Mesodermal cell (in vitro differentiated cells): ENCODE results near the gene SLC5A5.
"Not testable (repeated sequence)": the region's sequence is repeated elsewhere in the genome, so short reads cannot be mapped to it uniquely, and the experiment has no call there.

Experiments
- H3K27ac ChIP-seq: 2 replicates; pipeline ENCODE4 v1.7.0; 2013; ENCODE audit warnings: mild to moderate bottlenecking, low read depth, low read length, moderate library complexity; ENCODE audit not compliant: severe bottlenecking
- H3K36me3 ChIP-seq: 2 replicates; pipeline ENCODE4 v1.7.1; 2013; ENCODE audit warnings: mild to moderate bottlenecking, low read length, moderate library complexity; ENCODE audit not compliant: control insufficient read depth, insufficient read depth
- H3K4me1 ChIP-seq: one replicate; pipeline ENCODE4 v1.7.1; 2013; ENCODE audit warnings: mild to moderate bottlenecking, low read length; ENCODE audit not compliant: insufficient read depth, control insufficient read depth, poor library complexity, severe bottlenecking
- H3K4me3 ChIP-seq: 2 replicates; pipeline ENCODE4 v1.7.0; 2013; ENCODE audit warnings: low read length, control low read depth, mild to moderate bottlenecking; ENCODE audit not compliant: insufficient read depth, poor library complexity, severe bottlenecking; ENCODE audit errors: extremely low read depth
- H3K9me3 ChIP-seq: 2 replicates; pipeline ENCODE4 v1.7.1; 2013; ENCODE audit warnings: mild to moderate bottlenecking, low read length, moderate library complexity; ENCODE audit not compliant: control insufficient read depth
- whole genome bisulfite sequencing, 2 experiments: methylation state at CpG; one replicate each; pipeline ENCODE4 v1.1.5; 2013; ENCODE audit warnings: missing lambda C conversion rate in 2 of 2; ENCODE audit not compliant: insufficient coverage in 2 of 2; 5-methylcytosine and 5-hydroxymethylcytosine counted together

SLC5A5 gene

DNA sequence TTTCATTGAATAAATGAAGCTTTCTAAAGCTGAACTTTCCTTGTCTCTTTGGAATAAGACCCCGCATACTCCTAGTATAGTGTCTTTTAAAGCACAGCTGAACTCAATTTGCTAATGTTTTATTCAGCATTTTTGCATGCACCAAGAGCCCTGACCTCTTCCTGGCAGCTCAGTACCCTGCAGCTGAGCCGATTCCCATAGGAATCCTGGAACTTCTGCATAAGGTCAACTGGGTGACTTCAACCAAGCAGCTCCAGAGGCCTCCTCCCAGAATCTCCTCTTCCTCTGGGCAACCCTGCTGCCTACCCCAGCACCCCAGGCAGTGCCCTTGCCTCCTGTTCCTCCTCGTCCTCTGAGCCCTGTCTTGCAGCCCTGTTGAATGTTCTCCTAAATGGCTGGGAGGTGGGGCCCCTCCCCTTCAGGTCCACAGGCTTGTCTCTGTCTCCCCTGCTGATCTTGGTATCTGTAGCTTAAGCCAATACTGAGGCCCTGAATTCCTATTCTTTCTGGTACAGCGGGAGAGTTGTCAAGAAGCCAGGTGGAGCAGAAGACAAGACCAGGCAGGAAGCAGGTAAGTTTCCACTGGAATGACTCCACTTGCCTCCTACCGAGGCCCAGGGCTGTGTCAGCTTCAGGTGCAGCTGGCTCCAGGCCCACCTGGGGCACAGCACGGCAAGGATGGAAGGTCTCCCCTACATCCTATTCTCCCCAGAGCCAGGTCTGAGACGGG lies 37.4 kb downstream of the SLC5A5 start:
- WGBS, 2 experiments: 49 to 52% methylated on average over 4 to 5 of the region's 7 CpGs
- Histone ChIP-seq H3K36me3 (no peaks in the 10 kb centered on the region), H3K4me1 (no peaks in the 10 kb centered on the region), H3K4me3 (no peak overlapping the region), H3K9me3 (peaks cover 12% of the 10 kb centered on the region), H3K27ac (no peak overlapping the region)

DNA sequence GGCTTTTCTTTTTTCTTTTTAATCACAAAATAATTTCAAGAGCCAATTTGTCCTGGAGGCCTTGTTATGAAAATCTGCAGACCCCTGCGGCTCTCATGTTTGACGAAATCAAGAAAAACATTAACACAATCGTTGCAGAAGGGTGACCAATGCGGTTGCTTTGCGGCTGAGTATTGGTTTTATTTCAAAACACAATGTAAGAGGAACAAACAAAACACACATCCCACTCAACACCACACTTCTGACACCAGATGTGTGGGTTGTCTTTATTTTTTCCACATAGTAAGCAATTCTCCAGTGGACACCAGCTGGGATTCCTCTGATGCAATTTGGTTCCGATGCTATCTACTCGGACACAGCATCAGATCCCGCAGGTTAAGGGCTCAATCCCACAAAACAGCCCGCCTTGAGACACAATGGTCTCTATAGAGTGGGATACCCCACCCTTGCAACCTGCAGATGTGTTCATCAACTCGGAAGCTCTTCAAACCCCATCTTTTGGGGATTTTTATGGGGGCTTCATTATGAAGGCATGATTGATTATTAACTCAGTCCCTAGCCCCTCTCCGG lies 39.1 kb downstream of the SLC5A5 start:
- no peak overlapping the region for H3K4me3 ChIP-seq
- H3K36me3 ChIP-seq: no peaks in the 10 kb centered on the region
- H3K27ac ChIP-seq: no peak overlapping the region
- H3K9me3 ChIP-seq: peaks cover 12% of the 10 kb centered on the region
- no peaks in the 10 kb centered on the region for H3K4me1 ChIP-seq
- WGBS, 2 experiments: 76 to 93% methylated on average over 4 of the region's 11 CpGs

DNA sequence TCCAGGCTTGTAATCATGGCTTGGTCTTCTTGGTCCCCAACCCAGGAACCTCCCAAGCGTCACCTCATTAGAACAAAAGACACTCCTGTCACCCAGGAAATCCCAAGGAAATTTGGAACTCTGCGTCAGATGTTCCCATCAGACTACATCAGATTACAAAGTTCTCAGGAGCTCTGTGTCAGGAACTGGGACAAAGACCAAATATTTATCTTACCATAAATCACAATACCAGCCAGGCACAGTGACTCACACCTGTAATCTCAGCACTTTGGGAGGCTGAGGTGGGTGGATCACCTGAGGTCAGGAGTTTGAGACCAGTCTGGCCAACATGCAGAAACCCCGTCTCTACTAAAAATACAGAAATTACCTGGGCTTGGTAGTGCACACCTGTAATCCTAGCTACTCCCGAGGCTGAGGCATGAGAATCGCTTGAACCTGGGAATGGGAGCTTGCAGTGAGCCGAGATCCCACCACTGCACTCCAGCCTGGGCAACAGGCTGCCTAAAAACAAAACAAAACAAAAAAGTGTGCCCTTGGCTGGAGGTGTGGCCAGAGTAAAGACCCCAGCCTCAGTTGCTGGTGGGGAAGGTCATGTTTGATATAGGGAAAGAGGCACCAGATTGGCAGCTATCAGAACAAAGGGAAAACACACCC lies 44.3 kb downstream of the SLC5A5 start:
- no peak overlapping the region for H3K4me3 ChIP-seq
- no peaks in the 10 kb centered on the region for H3K9me3 ChIP-seq
- 78 to 94% methylated on average over 5 to 6 of the region's 6 CpGs for WGBS, 2 experiments
- no peak overlapping the region for H3K27ac ChIP-seq
- H3K36me3 ChIP-seq: no peaks in the 10 kb centered on the region
- no peaks in the 10 kb centered on the region for H3K4me1 ChIP-seq

DNA sequence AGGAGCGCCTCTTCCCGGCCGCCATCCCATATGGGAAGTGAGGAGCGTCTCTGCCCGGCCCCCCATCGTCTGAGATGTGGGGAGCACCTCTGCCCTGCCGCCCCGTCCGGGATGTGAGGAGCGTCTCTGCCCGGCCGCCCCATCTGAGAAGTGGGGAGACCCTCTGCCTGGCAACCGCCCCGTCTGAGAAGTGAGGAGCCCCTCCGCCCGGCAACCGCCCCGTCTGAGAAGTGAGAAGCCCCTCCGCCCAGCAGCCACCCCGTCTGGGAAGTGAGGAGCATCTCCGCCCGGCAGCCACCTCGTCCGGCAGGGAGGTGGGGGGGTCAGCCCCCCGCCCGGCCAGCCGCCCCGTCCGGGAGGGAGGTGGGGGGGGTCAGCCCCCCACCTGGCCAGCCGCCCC lies 46.4 kb downstream of the SLC5A5 start:
- H3K36me3 ChIP-seq, H3K9me3 ChIP-seq, H3K4me3 ChIP-seq, H3K27ac ChIP-seq, H3K4me1 ChIP-seq: not testable (repeated sequence)
- 91 to 96% methylated on average over 4 to 12 of the region's 30 CpGs for WGBS, 2 experiments

GRCh38 chr19:17919122-17919521 lies 47.4 kb downstream of the SLC5A5 start:
- H3K9me3 ChIP-seq, H3K36me3 ChIP-seq, H3K4me1 ChIP-seq, H3K4me3 ChIP-seq, H3K27ac ChIP-seq: not testable (repeated sequence)
- no CpG with 5 or more reads among the region's 5 CpGs for WGBS, 2 experiments

DNA sequence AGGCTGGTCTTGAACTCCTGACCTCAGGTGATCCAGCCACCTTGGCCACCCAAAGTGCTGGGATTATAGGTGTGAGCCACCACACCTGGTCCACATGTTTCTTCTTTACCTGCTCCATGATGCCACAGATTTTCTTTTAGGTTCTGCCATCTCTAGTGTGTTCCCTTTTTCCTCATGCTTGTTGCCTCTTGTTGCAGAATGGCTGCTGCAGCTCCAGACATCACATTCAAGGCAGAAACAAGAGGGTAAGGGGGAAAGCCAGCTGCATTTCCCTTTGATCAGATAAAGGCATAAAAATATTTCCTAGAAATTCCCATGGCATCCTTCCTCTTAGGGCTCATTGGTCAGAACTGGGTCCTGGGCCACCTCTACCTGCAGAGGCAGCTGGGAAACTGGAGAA lies 48.8 kb downstream of the SLC5A5 start:
- H3K27ac ChIP-seq: no peak overlapping the region
- H3K9me3 ChIP-seq: no peaks in the 10 kb centered on the region
- H3K4me3 ChIP-seq: no peak overlapping the region
- H3K36me3 ChIP-seq: no peaks in the 10 kb centered on the region
- no peaks in the 10 kb centered on the region for H3K4me1 ChIP-seq

DNA sequence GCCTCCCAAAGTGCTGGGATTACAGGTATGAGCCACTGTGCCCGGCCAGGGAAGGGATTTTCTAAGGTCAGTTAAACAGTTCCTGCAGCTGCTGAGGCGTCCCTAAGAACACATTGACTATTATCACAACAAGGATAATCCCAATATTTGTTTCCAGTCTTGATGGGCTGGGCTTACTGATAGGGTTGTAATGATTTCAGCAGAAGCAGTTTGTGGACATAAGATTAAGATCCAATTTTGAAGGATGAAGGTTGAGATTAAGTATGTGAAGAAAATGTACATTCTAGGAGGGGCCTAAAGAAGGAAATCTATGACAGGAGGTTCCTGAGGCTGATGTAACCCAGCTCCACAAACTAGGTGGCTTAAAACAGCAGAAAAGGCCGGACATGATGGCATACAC lies 50.4 kb downstream of the SLC5A5 start:
- no peaks in the 10 kb centered on the region for H3K36me3 ChIP-seq
- no peaks in the 10 kb centered on the region for H3K9me3 ChIP-seq
- no peak overlapping the region for H3K4me3 ChIP-seq
- no peak overlapping the region for H3K27ac ChIP-seq
- WGBS, 2 experiments: 80 to 82% methylated on average over 2 of the region's 3 CpGs
- H3K4me1 ChIP-seq: no peaks in the 10 kb centered on the region

DNA sequence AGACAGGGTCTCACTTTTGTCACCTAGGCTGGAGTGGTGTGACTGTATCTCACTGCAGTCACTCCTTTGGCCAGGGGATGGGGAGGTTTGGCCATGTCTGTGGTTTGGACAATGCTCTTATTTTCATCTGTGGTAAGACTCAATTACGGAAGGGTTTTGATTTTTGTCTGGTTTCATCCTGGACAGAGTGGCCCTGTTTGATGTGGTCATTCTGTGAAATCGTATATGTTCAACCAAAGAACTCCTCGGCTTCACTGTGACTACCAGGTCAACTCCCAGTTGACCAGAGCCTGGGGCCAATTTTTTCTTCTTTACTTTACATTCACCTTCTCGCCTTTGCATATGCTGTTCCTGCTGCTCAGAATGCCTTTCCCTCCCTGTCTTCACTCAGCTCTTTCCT lies 54.3 kb downstream of the SLC5A5 start:
- H3K9me3 ChIP-seq: no peaks in the 10 kb centered on the region
- H3K4me3 ChIP-seq: no peak overlapping the region
- 86 to 94% methylated on average over 4 of the region's 4 CpGs for WGBS, 2 experiments
- H3K36me3 ChIP-seq: no peaks in the 10 kb centered on the region
- H3K27ac ChIP-seq: no peak overlapping the region
- no peaks in the 10 kb centered on the region for H3K4me1 ChIP-seq

- no peaks in the 10 kb centered on the region for H3K36me3 ChIP-seq
- no peak overlapping the region for H3K27ac ChIP-seq
- H3K9me3 ChIP-seq: no peaks in the 10 kb centered on the region
- H3K4me3 ChIP-seq: no peak overlapping the region
- WGBS, 2 experiments: 79 to 93% methylated on average over 3 to 4 of the region's 4 CpGs
- H3K4me1 ChIP-seq: no peaks in the 10 kb centered on the region
These were observed 57.3 kb downstream of the SLC5A5 start for GRCh38 chr19:17929056-17929455.

DNA sequence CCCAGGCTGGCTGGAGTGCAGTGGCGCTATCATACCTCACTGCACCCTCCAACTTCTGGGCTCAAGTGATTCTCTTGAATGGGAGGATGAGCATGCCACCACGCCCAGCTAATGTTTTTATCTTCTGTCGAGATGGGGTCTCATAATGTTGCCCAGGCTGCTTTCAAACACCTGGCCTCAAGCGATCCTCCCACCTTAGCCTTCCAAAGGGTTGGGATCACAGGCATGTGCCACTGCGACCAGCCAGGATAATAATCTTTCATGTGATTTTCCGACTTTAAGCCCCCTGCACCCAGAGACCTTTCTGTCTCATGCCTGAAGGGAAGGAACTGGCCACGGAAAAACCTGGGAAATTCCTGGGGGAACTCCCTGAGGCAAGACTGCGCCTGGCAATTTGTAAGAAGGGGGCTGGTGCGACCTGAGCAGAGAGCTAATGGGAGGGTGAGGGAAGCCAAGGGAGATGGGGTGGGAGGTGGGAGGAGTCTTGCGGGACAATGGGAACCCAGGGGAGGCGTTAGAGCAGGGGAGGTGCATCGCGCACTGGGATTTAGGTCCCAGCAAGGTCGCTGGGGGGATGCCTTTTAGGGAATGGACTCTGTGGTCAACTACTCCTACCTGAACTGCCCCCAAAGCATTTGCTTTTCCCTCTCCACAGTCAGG lies 59.9 kb downstream of the SLC5A5 start:
- WGBS, 2 experiments: 17 to 55% methylated on average over 7 to 8 of the region's 14 CpGs
- H3K9me3 ChIP-seq: no peaks in the 10 kb centered on the region
- no peaks in the 10 kb centered on the region for H3K4me1 ChIP-seq
- peaks cover 6% of the 10 kb centered on the region for H3K36me3 ChIP-seq
- no peak overlapping the region for H3K27ac ChIP-seq
- peak overlapping the region; percentile 88 for H3K4me3 ChIP-seq
